ENCODE data around the gene EXOC6B.

GRCh38 chr2:72840066-72840465 is 14.2 kb upstream of the EXOC6B start:
- TF ChIP-seq ZNF274 (IDR thresholded peaks at IDR 0.05; ENCODE audit: low read depth, low read length): no peak
- no peak for TF ChIP-seq YY1 (IDR thresholded peaks at IDR 0.05; ENCODE audit: insufficient read depth, insufficient read length)
- no peak for TF ChIP-seq SUZ12 (IDR thresholded peaks at IDR 0.05; ENCODE audit: extremely low read depth, insufficient read depth, insufficient read length)

Measured in NT2/D1 (cell line).